ENCODE data around the gene SLC24A5. TPM values are rescaled to one million over a fixed set of nuclear protein-coding genes. Genes with fewer than 3 reads are reported as not detected.

The SLC24A5 gene
- total RNA-seq, 1 experiment from 2014 or later, result not detected

DNA sequence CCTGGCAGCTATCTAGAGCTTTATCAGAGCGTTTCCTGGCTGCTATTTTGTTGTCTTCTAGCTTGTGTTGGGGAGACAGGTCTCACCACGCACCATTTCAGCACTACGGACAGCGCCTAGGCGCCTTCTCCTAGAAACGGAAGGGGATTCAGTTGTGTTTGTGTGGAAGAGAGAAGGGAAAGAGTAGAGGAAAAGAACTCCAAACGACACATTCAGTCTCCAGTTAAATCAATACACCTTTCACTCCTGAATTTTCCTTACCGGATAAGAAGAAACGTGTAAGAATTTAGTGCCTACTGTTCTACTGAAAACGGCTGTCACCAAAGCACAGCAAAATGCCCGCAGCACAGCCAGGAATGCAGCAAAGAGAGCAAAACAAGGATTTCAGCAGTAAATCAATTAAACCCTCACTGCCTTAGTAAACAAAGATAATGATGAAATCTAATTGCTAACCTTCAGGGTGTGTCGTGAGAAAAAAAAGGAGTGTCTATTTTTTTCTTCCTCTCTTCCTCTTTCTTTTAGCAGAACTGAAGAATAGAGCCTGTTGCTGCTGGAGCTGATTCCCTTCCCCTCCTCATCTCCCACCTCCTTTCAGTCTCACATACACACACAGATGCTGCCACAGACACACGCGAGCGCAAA, 70.3 kb downstream of the SLC24A5 start:
- Histone ChIP-seq H3K4me1 (ENCODE audit: control insufficient read depth, insufficient read depth, low read length) (no peaks in the 10 kb centered on the region), H3K4me3 (ENCODE audit: low read depth in 2 of 2, low read length in 2 of 2) (no peak overlapping the region), H3K27me3 (ENCODE audit: control insufficient read depth, insufficient read depth, low read length) (peaks cover 11% of the 10 kb centered on the region), H3K36me3 (ENCODE audit: control insufficient read depth, insufficient read depth, low read length) (no peaks in the 10 kb centered on the region; the same call in 1 of the 2 replicates), H3K9me3 (ENCODE audit: control insufficient read depth, insufficient read depth, low read depth, low read length) (no peaks in the 10 kb centered on the region), H3K27ac (ENCODE audit: low read length) (no peak overlapping the region)
- ChIA-PET CTCF (no interaction called here), POLR2A (no interaction called here)
- intact Hi-C loops (cut with micrococcal nuclease; ENCODE audit: unreplicated experiment), result no loop called here
- no peak for ATAC-seq
- no TSS peak for BruUV-seq (replicated peaks)
- in situ Hi-C loops (cut with HindIII; ENCODE audit: low pct_unique_long_range_greater_than_20kb, low sequenced_read_pairs), result no loop called here
- TF ChIP-seq, protein P1, sequence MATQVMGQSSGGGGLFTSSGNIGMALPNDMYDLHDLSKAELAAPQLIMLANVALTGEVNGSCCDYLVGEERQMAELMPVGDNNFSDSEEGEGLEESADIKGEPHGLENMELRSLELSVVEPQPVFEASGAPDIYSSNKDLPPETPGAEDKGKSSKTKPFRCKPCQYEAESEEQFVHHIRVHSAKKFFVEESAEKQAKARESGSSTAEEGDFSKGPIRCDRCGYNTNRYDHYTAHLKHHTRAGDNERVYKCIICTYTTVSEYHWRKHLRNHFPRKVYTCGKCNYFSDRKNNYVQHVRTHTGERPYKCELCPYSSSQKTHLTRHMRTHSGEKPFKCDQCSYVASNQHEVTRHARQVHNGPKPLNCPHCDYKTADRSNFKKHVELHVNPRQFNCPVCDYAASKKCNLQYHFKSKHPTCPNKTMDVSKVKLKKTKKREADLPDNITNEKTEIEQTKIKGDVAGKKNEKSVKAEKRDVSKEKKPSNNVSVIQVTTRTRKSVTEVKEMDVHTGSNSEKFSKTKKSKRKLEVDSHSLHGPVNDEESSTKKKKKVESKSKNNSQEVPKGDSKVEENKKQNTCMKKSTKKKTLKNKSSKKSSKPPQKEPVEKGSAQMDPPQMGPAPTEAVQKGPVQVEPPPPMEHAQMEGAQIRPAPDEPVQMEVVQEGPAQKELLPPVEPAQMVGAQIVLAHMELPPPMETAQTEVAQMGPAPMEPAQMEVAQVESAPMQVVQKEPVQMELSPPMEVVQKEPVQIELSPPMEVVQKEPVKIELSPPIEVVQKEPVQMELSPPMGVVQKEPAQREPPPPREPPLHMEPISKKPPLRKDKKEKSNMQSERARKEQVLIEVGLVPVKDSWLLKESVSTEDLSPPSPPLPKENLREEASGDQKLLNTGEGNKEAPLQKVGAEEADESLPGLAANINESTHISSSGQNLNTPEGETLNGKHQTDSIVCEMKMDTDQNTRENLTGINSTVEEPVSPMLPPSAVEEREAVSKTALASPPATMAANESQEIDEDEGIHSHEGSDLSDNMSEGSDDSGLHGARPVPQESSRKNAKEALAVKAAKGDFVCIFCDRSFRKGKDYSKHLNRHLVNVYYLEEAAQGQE (IDR thresholded peaks at IDR 0.05; ENCODE audit: insufficient read depth in 1 of 2, low read depth in 2 of 2, low read length in 1 of 2), result peak; percentile 94 to 95
- TF ChIP-seq SIN3A (IDR thresholded peaks at IDR 0.05; ENCODE audit: borderline replicate concordance, insufficient read depth, low read depth, low read length), result no peak
- no peak for DNase-seq (ENCODE audit: low read depth, low spot score)

DNA sequence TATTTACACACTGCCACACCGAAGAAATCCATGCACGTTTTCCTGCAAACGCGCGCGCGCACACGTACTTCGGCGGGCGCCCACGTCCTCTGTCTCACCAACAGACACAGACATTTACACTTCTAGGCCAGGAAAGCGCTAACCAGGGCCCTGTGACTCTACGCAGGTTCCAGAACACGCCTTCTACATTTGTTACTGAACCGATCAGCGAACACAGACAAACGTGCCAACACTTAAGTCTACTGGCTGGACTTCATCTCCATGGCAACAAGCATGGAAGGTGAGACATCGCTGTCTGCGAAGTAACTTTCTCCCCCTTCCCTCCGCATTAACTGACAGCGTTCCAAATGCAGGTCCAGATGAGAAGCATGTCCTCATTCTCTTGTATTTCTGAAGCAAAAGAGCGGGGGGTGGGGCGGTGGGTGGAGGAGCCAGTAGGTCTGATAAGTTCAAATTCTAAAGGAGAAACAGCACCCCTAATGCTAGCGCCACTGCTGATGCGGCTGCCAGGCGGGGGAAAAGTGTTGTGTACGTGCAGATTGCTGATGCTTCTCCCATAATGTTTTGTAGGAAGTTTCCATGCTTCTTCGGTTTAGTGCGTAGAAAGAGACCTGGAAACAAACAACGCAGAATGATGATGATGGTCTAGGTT, 70.9 kb downstream of the SLC24A5 start, which contains the start of gene CTXN2:
TSS of gene CTXN2 (plus strand) at position 92 of the 652 bp plus-strand sequence. CDS start 9,636 bp downstream, outside the sequence.
- Histone ChIP-seq H3K27ac (ENCODE audit: low read length) (no peak within 1 kb of the TSS), H3K36me3 (ENCODE audit: control insufficient read depth, insufficient read depth, low read length) (no peaks in the 10 kb centered on the region; the same call in 1 of the 2 replicates), H3K9me3 (ENCODE audit: control insufficient read depth, insufficient read depth, low read depth, low read length) (no peaks in the 10 kb centered on the region), H3K27me3 (ENCODE audit: control insufficient read depth, insufficient read depth, low read length) (peaks cover 11% of the 10 kb centered on the region), H3K4me3 (ENCODE audit: low read depth in 2 of 2, low read length in 2 of 2) (no peak within 1 kb of the TSS), H3K4me1 (ENCODE audit: control insufficient read depth, insufficient read depth, low read length) (no peaks in the 10 kb centered on the region)
- TF ChIP-seq, protein P2, sequence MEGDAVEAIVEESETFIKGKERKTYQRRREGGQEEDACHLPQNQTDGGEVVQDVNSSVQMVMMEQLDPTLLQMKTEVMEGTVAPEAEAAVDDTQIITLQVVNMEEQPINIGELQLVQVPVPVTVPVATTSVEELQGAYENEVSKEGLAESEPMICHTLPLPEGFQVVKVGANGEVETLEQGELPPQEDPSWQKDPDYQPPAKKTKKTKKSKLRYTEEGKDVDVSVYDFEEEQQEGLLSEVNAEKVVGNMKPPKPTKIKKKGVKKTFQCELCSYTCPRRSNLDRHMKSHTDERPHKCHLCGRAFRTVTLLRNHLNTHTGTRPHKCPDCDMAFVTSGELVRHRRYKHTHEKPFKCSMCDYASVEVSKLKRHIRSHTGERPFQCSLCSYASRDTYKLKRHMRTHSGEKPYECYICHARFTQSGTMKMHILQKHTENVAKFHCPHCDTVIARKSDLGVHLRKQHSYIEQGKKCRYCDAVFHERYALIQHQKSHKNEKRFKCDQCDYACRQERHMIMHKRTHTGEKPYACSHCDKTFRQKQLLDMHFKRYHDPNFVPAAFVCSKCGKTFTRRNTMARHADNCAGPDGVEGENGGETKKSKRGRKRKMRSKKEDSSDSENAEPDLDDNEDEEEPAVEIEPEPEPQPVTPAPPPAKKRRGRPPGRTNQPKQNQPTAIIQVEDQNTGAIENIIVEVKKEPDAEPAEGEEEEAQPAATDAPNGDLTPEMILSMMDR (IDR thresholded peaks at IDR 0.05), result no peak
- TF ChIP-seq SIN3A (IDR thresholded peaks at IDR 0.05; ENCODE audit: borderline replicate concordance, insufficient read depth, low read depth, low read length) (no peak), TCF7L2 (IDR thresholded peaks at IDR 0.05; ENCODE audit: low read depth, low read length) (no peak), POLR2AphosphoS5 (IDR thresholded peaks at IDR 0.05; ENCODE audit: low read depth, low read length) (no peak)
- TF ChIP-seq, protein P1 (IDR thresholded peaks at IDR 0.05; ENCODE audit: insufficient read depth in 1 of 2, low read depth in 2 of 2, low read length in 1 of 2), result no peak
- CTCF ChIA-PET, result no interaction called here
- ATAC-seq, result no peak
- no peak for DNase-seq (ENCODE audit: low read depth, low spot score)
- POLR2A ChIA-PET, result no interaction called here
- BruUV-seq (replicated peaks), result no TSS peak
- in situ Hi-C loops (cut with HindIII; ENCODE audit: low pct_unique_long_range_greater_than_20kb, low sequenced_read_pairs) (no loop called here), intact Hi-C loops (cut with micrococcal nuclease; ENCODE audit: unreplicated experiment) (no loop called here)

Other genes with a start within 250 kb of the SLC24A5 start
- 71.3 TPM for gene MYEF2, start 57.3 kb downstream of the SLC24A5 start, total RNA-seq (2021; ENCODE audit: unreplicated experiment)
- 0.05 TPM for gene CTXN2, start 70.7 kb downstream of the SLC24A5 start, total RNA-seq (2021; ENCODE audit: unreplicated experiment)
- not detected for gene SLC12A1, start 85.3 kb downstream of the SLC24A5 start, total RNA-seq (2021; ENCODE audit: unreplicated experiment)
- 220 TPM for gene DUT, start 210.4 kb downstream of the SLC24A5 start, total RNA-seq (2021; ENCODE audit: unreplicated experiment)

All from Panc1 (cell line).